ENCODE measurements around the gene CTTNBP2NL.
"Not testable (repeated sequence)": the region's sequence is repeated elsewhere in the genome, so short reads cannot be mapped to it uniquely, and the experiment has no call there.

Gene CTTNBP2NL

DNA sequence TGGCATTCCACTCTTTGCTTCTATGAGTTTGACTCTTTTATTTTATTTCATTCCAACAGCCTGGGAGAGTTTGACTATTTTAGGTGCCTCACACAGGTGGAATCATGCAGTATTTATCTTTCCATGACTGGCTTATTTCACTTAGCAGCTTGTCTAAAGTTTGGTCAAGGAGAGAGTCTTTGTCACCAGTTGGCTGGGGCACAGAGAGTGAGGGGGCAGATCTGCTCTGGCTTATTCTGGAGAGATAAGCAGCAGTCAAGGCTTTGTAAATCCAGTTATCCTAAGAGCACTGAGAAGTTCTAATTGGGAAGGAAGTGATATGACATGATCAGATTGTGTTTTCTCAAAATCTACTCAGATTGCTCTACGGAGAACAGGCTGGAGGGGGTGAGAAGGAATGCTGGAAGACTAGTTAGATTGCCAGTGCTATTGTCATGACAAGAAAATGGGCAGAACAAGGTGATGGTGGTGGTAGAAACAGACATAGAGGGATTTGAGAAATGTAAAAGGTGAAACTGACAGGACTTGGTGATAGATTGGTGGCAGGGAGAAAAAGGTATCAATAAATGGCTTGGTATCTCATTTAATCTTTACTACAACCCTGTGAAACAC is 12.1 kb upstream of the CTTNBP2NL start:
- in situ Hi-C loops (cut with HindIII; ENCODE audit: low pct_ligation_motif_present, low pct_unique_long_range_greater_than_20kb, low sequenced_read_pairs), result no loop called here
- DNase-seq, result no peak

DNA sequence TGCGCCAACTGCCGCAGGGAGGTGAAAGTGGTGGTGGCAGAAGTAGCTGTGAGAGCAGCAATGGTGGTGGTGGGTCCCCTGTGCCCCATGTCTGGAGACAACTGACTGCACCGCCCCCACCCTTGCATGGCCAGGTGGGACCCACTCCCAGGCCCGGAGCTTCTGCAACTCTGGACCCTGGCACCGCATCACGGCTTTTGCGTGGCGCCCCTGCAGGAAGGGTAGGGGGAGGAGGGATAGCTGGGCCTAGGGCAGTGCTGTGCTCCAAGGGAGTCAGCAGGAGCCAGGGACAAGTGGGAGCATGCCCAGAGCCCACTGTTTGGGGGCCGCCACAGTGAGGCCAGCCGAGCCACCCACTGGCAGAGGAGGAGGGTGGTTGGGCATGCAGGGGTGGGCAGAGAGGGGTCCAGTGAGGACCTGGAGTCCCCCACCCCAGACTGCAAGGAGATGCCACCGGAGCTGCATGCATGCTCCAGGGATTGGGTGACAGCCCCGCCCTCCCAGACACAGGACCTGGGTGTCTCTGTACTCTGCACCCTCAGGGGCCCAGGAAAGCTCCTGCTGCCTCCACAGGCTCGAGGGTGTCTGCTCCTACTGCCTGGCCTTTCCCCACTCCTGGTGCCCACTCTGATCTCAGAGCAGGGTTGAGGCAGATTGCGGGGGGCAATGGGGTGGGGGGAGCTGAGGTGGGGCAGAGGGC is 9.8 kb upstream of the CTTNBP2NL start:
- no peak for DNase-seq
- in situ Hi-C loops (cut with HindIII; ENCODE audit: low pct_ligation_motif_present, low pct_unique_long_range_greater_than_20kb, low sequenced_read_pairs), result no loop called here

DNA sequence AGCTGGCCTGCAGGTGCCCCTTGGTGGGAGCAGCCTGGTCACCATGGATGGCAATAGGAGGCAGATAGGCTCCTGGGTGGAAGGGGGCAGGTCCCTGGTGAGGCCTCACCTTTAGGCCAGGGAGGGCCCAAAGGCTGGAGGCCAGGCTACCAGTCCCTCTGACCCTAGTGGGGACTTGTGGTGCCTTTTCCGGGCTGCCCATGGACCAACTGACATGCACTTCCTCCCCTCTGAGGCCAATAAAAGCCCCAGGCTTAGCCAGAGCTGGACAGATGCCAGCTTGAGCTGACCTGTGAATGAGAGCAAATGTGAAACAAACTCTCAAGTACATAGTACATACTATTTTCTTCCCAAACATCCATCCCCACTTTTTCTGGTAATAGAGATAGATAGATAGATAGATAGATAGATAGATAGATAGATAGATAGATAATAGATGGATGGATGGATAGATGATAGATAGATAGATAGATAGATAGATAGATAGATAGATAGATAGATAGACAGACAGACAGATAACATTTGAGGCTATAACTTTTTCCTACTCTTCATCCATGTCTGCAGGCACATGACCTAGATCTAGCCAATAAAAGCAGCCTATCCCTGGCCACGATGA is 9.2 kb upstream of the CTTNBP2NL start:
- in situ Hi-C loops (cut with HindIII; ENCODE audit: low pct_ligation_motif_present, low pct_unique_long_range_greater_than_20kb, low sequenced_read_pairs), result no loop called here
- no peak for DNase-seq

DNA sequence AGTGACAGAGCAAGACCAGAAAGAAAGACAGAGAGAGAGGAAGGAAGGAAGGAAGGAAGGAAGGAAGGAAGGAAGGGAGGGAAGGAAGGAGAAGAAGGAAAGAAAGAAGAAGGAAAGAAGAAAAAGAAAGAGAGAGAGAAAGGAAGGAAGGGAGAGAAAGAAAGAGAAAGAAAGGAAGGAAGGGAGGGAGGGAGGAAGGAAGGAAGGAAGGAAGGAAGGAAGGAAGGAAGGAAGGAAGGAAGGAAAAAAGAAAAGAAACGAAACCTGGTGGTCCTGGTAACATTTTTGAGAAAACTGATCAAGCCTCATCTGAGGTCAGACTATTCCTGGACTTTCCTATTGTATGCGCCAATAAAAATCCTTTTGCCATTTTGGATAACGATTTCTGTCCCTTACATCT is 8.2 kb upstream of the CTTNBP2NL start:
- DNase-seq, result no peak
- in situ Hi-C loops (cut with HindIII; ENCODE audit: low pct_ligation_motif_present, low pct_unique_long_range_greater_than_20kb, low sequenced_read_pairs), result no loop called here

DNA sequence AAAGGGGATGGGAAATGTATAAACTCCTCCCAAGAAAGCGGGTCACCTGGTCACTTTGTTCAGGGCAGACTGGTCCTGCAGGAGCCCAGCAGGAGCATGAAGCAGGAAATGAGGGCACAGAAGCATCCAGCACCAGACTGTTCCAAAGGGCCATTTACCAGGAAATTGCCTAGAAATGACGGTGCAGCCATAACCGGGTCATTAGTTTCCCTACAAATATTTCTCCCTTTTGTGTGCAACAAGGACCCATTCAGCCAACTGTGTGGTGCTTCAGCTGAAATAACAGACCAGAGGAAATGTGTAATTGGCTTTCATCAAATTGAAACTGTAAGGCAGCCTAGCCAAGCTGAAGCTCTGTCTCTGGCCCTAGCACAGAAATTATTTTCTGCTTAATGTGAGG is 7.6 kb upstream of the CTTNBP2NL start:
- DNase-seq, result no peak
- in situ Hi-C loops (cut with HindIII; ENCODE audit: low pct_ligation_motif_present, low pct_unique_long_range_greater_than_20kb, low sequenced_read_pairs), result no loop called here

DNA sequence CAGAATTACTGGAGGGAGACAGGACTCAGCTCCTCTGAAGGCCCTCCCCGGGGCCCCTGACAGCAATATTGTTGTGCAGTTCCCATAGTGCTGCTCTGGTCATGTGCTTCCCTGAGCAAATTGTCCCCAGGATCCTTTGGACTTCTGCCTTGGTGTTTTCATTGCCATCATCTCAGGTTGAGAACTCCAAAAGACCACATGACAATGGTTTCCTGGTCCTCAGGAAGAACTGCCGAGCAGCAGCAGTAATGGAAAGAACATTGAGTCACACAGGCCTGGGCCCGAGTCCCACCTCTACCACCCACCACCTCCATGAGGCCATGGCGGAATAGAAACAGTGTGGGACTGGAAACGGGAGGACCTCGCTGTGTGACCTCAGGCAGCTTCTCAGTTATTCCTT is 6.3 kb upstream of the CTTNBP2NL start:
- in situ Hi-C loops (cut with HindIII; ENCODE audit: low pct_ligation_motif_present, low pct_unique_long_range_greater_than_20kb, low sequenced_read_pairs), result no loop called here
- DNase-seq, result no peak

DNA sequence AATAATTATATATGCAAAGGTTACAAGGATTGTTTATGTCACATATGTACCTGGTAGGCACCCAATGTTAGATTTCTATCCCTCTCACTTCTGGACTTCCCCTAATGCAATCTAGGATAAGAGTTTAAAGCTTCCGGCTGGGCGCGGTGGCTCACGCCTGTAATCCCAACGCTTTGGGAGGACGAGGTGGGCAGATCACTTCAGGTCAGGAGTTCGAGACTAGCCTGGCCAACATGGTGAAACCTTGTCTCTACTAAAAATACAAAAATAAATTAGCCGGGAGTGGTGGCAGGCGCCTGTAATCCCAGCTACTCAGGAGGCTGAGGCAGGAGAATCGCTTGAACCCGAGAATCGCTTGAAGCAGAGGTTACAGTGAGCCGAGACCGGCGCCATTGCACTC is 5.7 kb upstream of the CTTNBP2NL start:
- in situ Hi-C loops (cut with HindIII; ENCODE audit: low pct_ligation_motif_present, low pct_unique_long_range_greater_than_20kb, low sequenced_read_pairs); DNase-seq: not testable (repeated sequence)

DNA sequence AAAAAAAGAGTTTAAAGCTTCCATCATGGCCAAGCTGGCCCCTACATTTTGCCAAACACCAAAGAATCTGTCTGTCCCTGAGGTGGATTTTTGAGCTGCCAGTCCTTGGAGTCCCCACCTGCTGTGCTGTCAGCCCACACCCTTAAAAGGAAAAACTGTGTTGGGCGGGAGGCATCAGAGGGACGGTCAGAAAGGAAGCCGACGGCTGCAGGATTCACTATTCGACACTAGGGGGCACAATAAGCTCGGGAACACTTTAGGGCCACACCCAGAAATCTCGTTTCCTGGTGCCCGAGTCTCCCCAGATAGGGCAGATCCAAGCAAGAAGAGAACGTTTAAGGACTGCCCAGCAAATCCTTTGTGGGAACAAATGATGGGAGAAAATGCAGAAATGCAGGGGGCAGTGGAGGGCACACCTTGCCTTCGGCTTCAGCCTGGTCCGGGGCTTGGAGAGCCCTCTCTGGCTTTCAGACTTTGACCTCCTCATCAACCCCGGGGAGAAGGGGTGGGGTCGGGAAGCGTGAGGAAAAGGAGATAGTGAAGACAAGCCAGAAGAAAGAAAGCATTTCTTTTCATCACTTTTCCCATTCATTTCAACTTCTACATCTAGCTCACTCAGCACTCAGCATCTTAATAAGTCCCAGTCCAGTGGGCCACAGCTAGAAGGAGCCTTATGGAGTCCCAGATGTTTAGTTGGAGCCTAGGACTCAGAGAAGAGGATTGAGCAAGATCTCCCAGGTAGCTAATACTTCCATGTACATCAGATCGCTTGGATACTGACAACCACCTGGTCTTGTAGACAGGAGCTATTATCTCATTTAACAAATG is 5.0 kb upstream of the CTTNBP2NL start:
- DNase-seq, result peak; percentile 93
- in situ Hi-C loops (cut with HindIII; ENCODE audit: low pct_ligation_motif_present, low pct_unique_long_range_greater_than_20kb, low sequenced_read_pairs), result no loop called here

DNA sequence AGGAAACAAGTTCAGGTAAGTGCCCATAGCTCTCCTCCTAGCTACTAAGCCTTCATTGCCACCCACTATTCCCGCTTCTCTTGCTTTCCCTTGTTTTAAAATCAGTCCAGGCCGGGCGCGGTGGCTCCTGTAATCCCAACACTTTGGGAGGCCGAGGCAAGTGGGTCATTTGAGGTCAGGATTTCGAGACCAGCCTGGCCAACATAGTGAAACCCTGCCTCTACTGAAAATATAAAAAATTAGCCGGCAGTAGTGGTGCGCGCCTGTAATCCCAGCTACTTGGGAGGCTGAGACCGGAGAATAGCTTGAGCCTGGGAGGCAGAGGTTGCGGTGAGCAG is 4.4 kb upstream of the CTTNBP2NL start:
- no peak for DNase-seq
- in situ Hi-C loops (cut with HindIII; ENCODE audit: low pct_ligation_motif_present, low pct_unique_long_range_greater_than_20kb, low sequenced_read_pairs), result no loop called here

DNA sequence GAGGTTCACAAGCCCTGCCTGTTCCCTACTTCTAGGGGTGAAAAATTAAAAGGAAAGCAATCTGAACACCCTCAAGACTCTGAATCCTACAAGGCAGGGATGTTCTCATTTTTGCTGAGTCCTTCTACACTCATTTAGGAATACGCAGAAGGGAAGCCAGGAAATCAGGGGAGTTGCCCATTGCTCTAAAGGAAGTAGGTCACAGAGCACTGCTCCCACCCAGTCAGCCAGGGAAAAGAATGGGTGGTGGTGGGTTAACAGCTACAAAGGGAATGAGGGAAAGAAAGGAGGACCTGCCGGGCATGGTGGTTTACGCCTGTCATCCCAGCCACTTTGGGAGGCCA is 2.4 kb upstream of the CTTNBP2NL start:
- in situ Hi-C loops (cut with HindIII; ENCODE audit: low pct_ligation_motif_present, low pct_unique_long_range_greater_than_20kb, low sequenced_read_pairs), result no loop called here
- peak; percentile 32 for DNase-seq

DNA sequence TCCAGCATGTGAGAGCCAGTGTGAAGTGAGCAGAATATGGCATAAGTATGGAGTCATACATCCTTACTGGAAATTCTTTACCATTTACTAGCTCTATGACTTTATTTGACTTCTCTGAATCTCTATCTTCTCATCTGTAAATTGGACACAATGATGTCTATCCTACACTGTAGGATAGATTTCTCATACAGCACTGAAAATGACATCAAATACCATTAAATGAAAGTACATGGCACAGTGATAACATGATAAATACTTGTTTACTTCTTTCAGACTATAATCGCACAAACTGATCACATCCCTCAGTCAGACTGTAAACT is 1.3 kb upstream of the CTTNBP2NL start:
- no peak for DNase-seq
- in situ Hi-C loops (cut with HindIII; ENCODE audit: low pct_ligation_motif_present, low pct_unique_long_range_greater_than_20kb, low sequenced_read_pairs), result no loop called here

DNA sequence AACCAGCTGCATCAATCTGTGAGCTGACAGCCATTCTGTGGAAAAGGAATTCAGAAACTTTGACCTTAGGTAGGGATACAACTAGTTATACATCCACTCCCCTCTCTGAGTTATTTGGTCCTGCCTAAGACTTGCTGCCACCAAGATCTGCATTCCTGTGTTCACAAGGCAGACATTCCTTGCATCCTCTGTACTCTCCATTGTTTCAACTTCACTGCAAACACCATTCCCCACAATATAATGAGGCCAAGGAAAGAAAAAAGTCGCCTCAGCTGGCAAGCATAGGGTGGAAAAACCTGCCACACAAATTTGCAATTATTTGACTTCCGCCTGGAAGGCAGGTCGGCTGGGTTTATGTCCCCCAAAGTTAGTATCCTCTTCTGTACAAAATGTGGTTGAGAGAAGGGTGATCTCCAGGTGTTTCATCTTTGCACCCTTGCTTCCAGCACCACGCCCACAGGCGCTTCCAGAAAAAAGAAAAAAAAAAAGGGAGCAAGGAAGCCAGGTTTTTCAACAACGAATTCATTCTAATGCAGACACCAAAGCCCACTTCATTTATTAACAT is 676 bp upstream of the CTTNBP2NL start:
- in situ Hi-C loops (cut with HindIII; ENCODE audit: low pct_ligation_motif_present, low pct_unique_long_range_greater_than_20kb, low sequenced_read_pairs), result no loop called here
- DNase-seq, result peak; percentile 51

DNA sequence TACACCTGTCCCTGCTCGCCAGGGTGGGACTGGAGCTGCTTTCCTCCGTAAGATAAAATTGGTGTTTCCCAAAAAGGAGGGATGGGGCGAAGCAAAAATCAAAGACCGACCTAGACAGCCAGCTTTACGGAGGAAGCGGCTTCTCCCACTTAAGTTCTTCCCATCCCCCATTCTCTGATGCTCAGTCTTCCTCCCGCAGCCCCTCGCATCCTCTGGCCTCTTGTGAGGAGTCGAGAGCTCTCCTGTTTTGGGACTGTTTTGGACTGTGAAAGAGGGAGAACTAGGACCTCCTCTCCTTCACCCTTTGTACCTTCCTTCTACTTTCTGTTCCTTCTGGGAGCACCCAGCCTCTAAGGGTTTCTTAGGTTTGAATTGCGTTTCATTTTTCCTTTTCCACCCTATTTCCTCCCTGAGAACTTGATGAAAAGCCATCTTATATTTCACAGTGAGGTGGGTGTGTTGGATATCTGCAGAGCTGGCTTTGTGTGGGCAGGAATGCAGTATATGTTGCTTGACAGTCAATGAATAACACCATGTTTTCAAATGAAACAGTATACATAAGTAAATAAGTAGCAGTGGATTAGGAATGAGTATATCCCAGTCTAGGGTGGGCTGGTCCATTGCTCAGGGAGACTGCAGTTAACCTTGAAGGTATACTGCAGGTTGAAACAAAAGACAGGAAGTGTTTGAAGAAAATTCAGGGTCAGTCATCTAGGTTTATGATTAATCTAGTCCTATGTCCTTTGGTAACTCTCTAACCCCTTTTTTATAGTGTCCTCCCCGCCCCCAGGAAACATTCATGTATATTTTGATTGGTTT is 848 bp downstream of the CTTNBP2NL start:
- peak; percentile 23 for DNase-seq
- in situ Hi-C loops (cut with HindIII; ENCODE audit: low pct_ligation_motif_present, low pct_unique_long_range_greater_than_20kb, low sequenced_read_pairs), result no loop called here

DNA sequence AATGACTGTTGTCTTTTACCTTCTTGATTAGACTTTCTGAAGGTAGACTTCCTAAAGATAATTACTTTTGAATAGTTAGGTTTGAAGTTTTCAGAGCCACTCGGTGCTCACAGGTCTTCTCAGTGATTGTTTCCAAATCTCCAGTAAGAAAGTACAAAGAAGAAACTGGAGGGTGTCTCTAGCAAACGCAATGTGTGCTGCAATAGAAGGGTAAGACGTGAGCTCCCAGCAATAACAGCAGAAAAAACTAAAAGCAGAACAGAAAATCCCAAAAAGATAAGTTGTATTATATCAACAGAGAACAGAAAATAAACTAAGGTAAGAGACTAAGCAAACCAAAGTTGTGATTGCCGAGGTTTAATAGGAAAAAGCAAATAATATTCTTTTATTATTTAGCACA is 1.8 kb downstream of the CTTNBP2NL start:
- DNase-seq, result no peak
- in situ Hi-C loops (cut with HindIII; ENCODE audit: low pct_ligation_motif_present, low pct_unique_long_range_greater_than_20kb, low sequenced_read_pairs), result no loop called here

DNA sequence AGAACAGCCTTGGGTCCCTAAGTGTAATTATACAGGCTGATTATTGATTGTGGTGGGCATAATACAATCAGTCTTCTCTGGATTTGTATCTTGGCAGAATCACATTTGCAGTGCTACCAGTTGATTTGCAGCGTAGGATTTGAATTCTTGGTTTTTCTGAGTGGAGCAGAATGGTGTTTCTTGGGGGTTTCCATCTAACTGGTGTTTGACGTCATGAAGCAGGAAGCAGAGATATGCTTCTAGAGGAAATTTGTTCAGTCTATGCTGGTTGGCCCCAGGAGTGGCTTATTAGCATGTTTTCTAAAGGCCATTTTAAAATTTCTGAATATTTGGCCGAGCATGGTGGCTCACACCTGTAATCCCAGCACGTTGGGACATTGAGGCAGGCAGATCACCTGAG is 3.4 kb downstream of the CTTNBP2NL start:
- no peak for DNase-seq

DNA sequence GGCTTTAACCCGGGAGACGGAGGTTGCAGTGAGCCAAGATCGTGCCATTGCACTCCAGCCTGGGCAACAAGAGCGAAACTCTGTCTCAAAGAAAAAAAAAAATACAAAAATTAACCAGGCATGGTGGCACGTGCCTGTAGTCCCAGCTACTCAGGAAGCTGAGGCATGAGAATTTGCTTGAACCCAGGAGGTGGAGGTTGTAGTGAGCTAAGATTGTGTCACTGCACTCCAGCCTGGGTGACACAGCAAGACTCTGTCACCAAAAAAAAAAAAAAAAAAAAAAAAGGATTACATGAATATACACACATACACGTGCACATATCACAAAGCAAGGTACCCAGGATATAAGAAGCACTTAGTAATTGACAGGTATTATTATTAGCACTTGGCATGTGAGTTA is 4.7 kb downstream of the CTTNBP2NL start:
- in situ Hi-C loops (cut with HindIII; ENCODE audit: low pct_ligation_motif_present, low pct_unique_long_range_greater_than_20kb, low sequenced_read_pairs); DNase-seq: not testable (repeated sequence)

More for the DNA sequence above, 3.4 kb downstream of the CTTNBP2NL start:
- in situ Hi-C loops (cut with HindIII; ENCODE audit: low pct_ligation_motif_present, low pct_unique_long_range_greater_than_20kb, low sequenced_read_pairs), result no loop called here

DNA sequence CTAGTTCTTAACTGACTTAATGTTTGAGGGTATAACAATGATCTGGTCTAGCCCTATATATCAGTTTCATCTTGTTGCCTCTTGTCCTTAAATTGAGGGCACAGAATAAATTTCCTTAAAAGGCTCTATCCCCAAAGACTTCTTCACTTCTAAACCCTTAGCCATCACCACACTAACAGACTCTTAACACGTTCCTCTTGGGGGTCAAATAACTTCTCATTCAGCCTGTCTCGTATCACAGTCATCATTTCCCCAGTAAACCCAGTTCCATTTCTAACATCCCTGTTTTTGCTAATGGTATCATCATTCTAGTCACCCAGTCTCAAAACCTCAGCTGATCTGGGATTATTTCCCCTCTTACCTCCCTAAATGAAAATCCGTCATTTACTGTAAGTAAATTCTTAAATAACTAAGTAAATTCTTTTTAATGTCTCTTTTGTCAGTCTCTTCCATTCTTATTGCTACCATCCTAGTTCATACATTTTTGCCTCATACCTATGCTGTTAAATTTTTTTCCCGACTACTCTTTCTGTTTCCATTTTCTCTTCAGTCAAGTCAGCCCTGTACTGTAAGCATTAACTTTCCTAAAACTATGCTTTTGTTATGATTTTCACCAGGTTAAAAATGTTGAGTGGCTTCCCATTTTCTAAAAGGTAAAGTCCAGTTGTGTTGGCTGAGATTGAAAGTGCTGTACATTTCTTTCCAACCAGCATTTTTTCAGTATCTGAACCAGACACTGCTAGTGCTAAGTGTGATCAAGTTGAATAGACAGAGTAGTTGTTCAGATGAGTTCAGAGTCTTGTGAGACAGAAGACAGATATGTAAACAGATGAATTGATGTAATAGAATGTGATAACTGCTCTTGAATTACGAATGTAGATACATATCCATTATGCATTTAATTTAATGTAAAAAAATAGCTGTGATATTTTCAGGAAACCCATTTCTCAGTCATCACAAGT is 6.9 kb downstream of the CTTNBP2NL start:
- in situ Hi-C loops (cut with HindIII; ENCODE audit: low pct_ligation_motif_present, low pct_unique_long_range_greater_than_20kb, low sequenced_read_pairs), result no loop called here
- no peak for DNase-seq

DNA sequence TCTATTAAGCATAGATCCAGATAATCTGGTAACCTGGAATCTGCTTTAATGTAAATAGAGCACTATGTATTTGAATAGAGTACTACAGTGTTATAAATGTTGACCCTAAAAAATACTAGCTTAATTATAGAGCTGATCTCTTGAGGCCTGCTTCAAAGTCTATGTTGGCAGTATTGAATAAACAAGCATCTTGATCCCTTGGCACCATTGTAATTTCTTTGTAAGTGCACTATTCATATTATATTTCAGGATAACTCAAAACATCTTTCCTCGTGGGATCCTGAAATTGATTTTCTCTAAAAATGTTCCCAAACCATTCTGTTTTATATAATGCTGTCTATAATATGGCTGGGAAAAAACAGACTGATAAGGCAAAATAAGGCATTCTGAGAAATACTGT is 10.8 kb downstream of the CTTNBP2NL start:
- in situ Hi-C loops (cut with HindIII; ENCODE audit: low pct_ligation_motif_present, low pct_unique_long_range_greater_than_20kb, low sequenced_read_pairs), result no loop called here
- no peak for DNase-seq
